Stimulated activated CD4-positive, alpha-beta T cell treated with anti-CD3 and anti-CD28 coated beads, Interleukin-12 subunit alpha, Interleukin-12 subunit beta, amount 100 ng/mL, for 24 hours (primary cell): ENCODE measurements around the gene AP1S1.
"Not testable (repeated sequence)": the region's sequence is repeated elsewhere in the genome, so short reads cannot be mapped to it uniquely, and the experiment has no call there.

Source experiments
- DNase-seq, 2 experiments: peaks; one replicate each; pipeline ENCODE4 v3.0.0-alpha.2; 2020; ENCODE audit warnings: low read depth in 2 of 2

Gene AP1S1

DNA sequence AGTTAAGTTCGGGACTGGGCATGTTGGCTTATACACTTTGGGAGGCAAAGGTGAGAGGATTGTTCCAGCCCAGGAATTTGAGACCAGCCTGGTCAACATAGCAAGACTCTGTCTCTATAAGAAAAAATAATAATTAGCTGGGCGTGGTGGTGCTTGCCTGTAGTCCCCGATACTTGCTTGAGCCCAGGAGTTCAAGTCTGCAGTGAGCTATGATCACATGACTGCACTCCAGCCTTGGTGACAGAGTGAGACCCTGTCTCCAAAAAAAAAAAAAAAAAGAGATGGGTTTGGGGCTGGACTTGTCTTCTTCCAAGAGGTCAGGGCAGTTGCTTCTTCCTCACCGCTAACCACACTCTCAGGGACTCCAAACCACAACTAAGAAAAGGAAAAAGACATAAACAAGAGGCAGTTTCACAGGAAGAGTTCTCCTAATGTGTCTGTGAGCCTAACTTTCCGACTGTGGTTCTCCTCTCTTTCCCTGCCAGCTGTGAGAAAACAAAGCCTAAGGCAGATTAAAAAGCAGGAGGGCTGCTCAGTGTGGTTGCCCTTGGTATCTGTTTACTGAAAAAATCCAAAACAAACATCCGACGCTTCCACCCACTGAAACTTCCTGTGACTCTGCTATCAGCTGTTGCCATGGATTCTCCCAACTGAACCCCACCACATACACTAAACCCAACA lies 29.8 kb upstream of the AP1S1 start:
- DNase-seq, result no peak

DNA sequence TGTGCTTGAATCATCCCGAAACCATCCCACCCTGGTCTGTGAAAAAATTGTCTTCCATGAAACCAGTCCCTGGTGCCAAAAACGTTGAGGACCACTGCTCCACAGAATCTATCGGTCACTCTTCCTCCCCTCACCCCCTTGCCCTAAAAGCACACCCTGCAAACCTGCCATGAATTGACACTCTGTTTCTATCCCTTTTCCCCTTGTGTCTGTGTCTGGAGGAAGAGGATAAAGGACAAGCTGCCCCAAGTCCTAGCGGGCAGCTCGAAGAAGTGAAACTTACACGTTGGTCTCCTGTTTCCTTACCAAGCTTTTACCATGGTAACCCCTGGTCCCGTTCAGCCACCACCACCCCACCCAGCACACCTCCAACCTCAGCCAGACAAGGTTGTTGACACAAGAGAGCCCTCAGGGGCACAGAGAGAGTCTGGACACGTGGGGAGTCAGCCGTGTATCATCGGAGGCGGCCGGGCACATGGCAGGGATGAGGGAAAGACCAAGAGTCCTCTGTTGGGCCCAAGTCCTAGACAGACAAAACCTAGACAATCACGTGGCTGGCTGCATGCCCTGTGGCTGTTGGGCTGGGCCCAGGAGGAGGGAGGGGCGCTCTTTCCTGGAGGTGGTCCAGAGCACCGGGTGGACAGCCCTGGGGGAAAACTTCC lies 28.2 kb upstream of the AP1S1 start:
- DNase-seq, result no peak

DNA sequence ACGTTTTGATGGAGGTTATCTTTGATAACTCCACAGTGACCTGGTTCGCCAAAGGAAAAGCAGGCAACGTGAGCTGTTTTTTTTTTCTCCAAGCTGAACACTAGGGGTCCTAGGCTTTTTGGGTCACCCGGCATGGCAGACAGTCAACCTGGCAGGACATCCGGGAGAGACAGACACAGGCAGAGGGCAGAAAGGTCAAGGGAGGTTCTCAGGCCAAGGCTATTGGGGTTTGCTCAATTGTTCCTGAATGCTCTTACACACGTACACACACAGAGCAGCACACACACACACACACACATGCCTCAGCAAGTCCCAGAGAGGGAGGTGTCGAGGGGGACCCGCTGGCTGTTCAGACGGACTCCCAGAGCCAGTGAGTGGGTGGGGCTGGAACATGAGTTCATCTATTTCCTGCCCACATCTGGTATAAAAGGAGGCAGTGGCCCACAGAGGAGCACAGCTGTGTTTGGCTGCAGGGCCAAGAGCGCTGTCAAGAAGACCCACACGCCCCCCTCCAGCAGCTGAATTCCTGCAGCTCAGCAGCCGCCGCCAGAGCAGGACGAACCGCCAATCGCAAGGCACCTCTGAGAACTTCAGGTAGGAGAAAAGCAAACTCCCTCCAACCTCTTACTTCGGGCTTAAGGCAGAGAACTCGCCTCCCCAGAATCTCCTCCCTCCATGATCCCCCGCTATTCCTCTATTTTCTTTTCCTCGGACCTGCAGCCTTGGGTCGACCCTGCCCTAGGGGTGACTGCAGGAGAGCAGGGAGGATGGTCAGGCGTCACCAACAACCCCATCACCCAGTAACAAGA lies 27.4 kb upstream of the AP1S1 start, which contains the start of gene SERPINE1:
Gene SERPINE1, plus strand, starts transcription at position 454 of the 809 bp plus-strand sequence. CDS start 1,290 bp downstream, outside the sequence.
- peak in 1 of 2 experiments; percentile 26 for DNase-seq

DNA sequence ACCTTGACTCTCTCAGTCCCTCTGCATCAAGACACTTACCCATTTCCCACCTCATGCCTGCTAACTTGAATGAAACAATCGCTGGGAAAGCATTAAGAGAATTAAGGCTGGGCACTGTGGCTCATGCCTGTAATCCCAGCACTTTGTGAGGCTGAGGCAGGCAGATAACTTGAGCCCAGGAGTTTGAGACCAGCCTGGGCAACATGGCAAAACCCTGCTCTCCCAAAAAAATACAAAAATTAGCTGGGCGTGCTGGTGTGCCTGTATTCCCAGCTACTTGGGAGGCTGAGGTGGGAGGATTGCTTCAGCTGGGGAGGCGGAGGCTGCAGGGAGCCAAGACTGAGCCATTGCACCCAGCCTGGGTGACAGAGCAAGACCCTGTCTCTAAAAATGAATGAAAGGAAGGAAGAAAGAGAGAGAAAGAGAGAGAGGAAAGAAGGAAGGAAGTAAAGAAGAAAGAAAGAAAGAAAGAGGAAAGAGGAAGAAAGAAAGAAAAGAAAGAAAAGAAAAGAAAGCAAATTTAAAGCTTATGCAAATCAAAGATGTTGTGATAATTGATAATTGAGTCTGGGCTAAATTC lies 26.7 kb upstream of the AP1S1 start:
- DNase-seq, result no peak

DNA sequence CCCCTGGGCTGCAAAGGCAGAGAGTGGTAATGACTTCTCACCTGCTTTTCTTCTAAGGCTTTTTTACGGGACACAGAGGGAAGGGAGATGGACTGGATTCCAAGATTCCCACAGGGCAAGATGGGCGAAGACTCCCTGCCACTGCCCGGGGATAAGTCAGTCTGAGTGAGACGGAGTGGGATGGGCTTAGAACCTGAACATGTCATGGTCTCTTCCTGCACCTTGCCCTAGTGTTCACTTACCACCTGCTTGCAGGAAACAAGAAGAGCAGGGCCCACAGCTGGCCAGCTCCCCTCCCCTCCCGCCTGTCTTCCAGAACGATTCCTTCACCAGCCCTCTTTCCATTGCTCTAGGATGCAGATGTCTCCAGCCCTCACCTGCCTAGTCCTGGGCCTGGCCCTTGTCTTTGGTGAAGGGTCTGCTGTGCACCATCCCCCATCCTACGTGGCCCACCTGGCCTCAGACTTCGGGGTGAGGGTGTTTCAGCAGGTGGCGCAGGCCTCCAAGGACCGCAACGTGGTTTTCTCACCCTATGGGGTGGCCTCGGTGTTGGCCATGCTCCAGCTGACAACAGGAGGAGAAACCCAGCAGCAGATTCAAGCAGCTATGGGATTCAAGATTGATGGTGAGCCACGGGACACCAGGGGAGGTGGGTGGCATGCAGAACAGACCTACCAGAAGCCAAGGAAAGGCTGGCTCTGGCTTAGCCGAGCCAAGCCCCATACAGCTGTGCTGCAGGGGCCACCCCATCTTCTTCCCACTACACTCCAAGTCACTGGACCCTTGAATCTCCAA lies 26.0 kb upstream of the AP1S1 start:
- no peak for DNase-seq

DNA sequence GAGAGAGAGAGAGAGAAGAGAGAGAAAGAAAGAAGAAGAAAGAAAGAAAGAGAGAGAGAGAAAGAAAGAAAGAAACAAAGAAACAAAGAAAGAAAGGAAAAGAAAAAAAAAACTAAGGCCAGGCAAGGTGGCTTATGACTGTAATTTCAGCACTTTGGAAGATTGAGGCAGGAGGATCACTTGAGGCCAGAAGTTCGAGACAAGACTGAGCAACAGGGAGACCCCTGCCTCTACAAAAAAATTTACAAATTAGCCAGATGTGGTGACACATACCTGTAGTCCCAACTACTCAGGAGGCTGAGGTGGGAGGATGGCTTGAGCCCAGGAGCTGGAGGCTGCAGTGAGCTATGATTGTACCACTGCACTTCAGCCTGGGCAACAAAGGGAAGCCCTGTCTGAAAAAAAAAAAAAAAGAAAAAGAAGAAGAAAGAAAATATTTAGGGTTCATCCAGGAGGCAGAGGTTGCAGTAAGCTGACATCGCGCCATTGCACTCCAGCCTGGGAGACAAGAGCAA lies 24.6 kb upstream of the AP1S1 start:
- DNase-seq, result no peak

DNA sequence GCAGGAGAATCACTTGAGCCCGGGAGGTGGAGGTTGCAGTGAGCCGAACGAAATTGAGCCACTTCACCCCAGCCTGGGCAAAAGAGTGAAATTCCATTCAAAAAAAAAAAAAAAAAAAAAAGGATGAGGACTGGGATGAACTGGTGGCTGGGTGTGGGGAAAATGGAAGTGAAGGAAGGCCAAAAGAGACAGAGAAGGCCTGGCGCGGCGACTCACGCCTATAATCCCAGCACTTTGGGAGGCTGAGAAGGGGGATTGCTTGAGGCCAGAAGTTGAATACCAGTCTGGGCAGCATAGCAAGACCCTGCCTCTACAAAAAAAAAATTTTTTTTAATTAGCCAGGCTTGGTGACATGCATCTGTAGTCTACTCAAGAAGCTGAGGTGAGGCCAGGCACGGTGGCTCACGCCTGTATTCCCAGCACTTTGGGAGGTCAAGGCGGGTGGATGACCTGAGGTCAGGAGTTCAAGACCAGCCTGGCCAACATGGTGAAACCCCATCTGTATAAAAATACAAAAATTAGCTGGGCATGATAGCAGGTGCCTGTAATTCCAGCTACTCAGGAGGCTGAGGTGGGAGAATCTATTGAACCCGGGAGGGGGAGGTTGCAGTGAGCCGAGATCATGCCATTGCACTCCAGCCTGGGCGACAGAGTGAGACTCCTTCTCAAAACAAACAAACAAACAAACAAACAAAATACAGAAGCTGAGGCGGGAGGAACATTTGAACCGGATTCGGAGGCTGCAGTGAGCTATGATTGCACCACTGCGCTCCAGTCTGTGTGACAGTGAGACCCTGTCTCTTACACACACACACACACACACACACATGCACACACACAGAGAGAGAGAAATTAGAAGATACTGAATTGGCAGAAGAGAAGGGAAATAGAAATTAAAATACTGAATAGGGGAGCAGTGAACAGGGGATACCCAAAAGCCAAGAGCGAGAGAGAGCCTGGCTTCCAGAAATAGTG lies 21.4 kb upstream of the AP1S1 start:
- DNase-seq, result not testable (repeated sequence)

DNA sequence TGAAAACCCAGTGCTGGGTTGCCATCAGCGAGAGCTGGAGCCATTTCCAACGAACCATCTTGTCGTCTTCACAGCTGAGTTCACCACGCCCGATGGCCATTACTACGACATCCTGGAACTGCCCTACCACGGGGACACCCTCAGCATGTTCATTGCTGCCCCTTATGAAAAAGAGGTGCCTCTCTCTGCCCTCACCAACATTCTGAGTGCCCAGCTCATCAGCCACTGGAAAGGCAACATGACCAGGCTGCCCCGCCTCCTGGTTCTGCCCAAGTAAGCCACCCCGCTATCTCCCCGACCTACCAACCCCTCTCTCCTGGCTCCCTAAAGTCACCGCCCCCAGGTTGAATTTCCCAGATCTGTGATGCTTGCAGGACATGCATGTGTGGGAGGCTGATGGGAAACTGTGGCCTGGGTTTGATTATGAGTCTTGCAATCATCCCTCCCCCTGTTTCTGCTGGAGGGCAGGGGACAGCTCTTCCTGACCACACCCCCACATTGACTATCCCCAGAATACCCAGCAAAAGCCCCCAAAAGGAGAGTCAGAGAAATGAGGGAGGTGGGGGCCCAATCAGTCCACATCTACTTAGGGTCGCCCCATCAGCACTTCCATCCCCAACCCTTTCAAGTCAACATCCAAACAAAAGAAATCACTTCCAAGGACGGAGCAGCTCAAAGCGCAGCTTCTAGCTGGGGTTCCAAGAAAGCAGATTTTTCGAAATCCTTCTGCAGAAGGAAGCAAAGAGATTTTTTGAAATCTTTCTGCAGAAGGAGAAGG lies 20.5 kb upstream of the AP1S1 start:
- no peak for DNase-seq

DNA sequence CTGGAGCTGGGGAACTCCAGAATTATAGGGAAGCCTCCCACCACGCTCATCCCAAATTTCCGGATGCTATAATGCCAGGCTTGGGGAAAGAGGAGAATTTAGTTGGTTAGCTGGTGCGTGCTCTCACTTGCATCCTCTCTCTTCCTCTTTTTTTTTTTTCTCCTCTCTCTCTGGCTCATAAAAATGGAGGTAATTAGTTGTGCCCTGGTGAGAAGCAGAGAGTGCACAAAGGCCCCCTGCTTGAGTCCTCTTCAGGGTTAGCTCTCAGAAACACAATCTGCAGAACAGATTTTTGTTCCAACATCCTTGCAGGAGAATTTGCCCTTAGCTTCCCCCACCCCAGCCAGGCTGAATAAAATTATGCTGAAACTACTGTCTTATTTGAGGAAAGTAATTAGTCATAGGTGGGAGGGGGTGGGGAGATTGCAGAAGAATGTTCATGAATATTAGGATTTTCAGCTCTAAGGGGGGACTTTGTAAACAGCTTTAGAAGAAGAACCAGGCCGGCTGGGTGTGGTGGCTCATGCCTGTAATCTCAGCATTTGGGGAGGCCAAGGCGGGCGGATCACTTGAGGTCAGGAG lies 19.8 kb upstream of the AP1S1 start:
- no peak for DNase-seq

DNA sequence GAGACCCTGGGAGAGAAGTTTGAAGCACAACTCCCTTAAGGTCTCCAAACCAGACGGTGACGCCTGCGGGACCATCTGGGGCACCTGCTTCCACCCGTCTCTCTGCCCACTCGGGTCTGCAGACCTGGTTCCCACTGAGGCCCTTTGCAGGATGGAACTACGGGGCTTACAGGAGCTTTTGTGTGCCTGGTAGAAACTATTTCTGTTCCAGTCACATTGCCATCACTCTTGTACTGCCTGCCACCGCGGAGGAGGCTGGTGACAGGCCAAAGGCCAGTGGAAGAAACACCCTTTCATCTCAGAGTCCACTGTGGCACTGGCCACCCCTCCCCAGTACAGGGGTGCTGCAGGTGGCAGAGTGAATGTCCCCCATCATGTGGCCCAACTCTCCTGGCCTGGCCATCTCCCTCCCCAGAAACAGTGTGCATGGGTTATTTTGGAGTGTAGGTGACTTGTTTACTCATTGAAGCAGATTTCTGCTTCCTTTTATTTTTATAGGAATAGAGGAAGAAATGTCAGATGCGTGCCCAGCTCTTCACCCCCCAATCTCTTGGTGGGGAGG lies 16.5 kb upstream of the AP1S1 start:
- DNase-seq, result no peak

DNA sequence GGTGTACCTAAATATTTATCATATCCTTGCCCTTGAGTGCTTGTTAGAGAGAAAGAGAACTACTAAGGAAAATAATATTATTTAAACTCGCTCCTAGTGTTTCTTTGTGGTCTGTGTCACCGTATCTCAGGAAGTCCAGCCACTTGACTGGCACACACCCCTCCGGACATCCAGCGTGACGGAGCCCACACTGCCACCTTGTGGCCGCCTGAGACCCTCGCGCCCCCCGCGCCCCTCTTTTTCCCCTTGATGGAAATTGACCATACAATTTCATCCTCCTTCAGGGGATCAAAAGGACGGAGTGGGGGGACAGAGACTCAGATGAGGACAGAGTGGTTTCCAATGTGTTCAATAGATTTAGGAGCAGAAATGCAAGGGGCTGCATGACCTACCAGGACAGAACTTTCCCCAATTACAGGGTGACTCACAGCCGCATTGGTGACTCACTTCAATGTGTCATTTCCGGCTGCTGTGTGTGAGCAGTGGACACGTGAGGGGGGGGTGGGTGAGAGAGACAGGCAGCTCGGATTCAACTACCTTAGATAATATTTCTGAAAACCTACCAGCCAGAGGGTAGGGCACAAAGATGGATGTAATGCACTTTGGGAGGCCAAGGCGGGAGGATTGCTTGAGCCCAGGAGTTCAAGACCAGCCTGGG lies 15.9 kb upstream of the AP1S1 start:
- DNase-seq, result peak; percentile 76 to 89

DNA sequence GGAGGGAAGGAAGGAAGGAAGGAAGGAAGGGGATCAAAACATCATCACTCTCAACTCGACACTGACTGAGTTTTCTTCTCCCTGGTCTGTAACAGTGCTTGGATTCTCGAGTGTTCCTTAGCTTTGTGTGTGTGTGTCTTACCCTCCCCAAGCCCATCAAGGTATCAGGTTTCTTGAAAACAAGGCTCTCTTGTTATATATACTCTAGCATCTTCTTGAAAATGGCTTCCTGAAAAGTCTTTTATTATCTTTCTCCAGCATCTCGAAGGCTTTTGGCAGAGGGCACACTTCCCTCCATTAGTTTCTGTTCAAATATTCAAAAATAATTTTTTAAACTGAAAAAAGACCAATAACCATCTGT lies 14.0 kb upstream of the AP1S1 start:
- no peak for DNase-seq

DNA sequence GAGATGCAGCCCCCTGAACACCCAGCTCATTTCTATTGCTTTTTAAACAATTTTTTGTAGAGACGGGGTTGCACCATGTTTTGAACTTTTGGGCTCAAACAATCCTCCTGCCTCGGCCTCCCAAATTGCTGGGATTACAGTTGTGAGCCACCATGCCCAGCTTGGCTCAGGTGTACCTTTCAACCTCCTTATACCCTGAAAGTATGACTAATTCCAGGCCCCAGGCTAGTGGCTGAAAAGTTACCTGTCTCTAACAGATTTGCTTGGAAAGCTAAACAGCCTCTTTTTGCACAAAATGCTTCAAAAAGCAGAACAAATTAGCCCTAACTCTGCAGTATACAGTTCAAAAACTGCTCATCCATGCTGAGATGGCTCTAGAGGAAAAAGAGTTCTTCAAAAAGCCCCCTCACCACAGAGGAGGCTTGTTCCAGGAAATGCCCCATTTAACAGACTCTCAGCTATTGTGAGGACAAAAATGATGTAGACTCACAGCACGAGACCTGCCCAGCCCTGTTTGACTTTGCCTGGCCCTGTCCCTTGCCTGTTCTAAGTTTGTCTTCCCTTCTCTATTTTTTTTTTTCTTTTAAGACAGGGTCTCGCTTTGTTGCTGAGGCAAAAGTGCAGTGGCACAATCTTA lies 13.4 kb upstream of the AP1S1 start:
- DNase-seq, result no peak

DNA sequence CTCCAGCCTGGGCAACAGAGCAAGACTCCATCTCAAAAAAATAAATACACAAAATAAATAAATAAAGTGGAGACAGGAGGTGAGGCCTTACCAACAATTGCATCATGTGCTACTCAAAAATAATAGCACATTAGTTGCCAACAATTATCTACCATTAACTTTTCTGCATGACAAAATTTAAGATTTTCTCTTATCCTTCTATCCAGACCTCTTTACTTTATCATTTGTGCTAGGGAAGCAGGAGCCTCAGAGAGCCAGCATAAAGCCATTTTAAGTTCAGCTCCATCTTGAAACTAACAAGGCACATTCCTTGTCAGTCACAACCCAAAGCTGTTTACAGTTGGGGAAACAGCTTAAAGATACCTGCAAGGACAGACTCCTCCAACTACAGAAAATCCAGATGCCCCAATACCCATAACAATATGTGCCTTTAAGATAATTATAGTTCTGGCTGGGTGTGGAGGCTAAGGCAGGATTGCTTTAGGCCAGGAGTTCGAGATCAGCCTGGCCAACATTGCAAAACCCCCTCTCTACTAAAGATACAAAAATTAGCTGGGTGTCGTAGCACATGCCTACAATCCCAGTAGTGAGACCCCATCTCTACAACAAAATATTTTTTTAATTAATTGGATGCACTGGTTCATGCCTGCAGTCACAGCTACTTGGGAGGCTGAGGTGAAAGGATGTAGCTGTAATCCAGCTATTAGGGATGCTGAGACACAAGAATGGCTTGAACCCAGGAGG lies 2.2 kb upstream of the AP1S1 start:
- no peak for DNase-seq

DNA sequence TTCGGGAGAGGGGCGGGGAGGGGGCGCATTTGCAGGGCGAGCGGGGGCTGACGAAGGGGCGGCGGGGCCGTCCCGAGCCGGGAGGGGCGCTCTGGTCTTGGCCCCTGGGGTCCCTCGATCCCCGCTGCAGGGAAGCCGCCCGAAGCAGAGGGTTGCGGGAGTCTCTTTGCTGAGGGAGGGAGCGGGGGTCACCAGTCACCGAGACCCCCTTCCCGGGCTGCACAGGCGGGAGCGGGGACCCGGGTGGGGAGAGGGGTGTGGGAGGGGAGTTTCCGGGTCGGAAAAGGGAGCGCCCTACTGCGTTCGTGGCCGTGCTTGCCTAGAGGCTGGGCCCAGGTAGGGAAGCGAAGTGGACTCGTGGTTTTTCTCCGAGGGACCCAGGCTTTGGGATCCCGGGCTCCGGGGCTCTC lies 422 bp downstream of the AP1S1 start:
- no peak for DNase-seq

DNA sequence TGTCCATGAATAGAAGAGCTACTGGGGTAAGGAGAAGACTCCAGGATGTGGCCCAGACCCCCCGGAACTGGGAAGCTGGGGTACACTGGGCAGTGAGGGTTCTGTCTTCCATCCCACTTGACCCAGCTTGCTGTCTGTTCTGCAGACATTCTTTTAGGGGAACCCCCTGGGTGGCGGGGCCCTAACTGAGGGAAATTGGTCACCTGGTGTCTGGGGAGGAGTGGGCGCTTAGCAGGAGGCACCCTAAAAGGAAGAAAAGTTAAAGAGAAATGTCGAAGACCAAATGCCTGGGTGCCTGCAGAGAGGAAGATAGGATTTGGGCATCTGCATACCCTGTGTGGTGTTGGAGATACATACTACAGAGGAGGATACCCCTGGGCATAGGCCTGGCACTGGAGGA lies 1.0 kb downstream of the AP1S1 start:
- DNase-seq, result no peak

DNA sequence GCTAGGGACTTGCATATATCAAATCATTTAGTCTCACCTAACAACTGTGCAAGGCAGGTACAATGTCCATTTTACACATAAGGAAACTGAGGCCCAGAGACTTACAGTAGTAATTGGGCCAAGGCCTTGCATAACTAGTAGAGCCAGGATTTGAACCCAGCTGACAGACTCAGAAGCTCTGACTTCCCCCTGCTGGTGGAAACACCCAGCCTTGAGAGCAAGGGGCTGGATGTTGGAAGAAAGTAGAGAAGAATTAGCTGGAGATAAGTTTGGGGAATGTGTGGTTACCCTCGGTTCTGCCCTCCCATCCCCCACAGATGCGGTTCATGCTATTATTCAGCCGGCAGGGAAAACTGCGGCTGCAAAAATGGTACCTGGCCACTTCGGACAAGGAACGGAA lies 2.0 kb downstream of the AP1S1 start:
- DNase-seq, result no peak
